Stomach (tissue), 4 donors: ENCODE data around the gene RSRC1.

Experiments used
- POLR2A ChIP-seq, 4 donors: fragments of 450-650 bp; IDR thresholded peaks; one replicate each; pipeline ENCODE4 v1.6.1; 2016; ENCODE audit warnings: antibody characterized with exemption in 4 of 4, control low read depth in 2 of 4, mild to moderate bottlenecking in 1 of 4, moderate library complexity in 1 of 4
- TF ChIP-seq, protein P1 (sequence below), 7 experiments: fragments of 450-650 bp in 4 of 7; fragments of 200-600 bp in 3 of 7; sonication (generic) in 3 of 7; IDR thresholded peaks; one replicate each; pipeline ENCODE4 v1.5.1; 2016 to 2019; ENCODE audit warnings: antibody characterized with exemption in 7 of 7, control low read depth in 2 of 7, mild to moderate bottlenecking in 1 of 7

DNA sequence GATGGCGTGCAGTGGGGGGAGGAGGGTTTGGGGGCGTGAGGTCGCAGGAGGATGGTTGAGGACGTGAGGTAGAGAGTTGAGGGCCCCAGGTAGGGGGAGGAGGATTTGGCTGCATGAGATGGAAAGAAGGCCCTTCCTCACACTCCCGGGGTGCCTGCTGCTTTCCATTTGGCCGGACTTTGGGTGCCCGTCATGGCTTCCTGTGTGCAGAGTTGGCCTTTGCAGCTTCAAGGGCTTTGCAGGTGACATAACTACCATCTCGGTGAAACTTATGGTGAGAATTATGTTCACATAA is 462.8 kb downstream of the RSRC1 start:
- TF ChIP-seq POLR2A (IDR thresholded peaks at IDR 0.05): no peak
- TF ChIP-seq, protein P1, sequence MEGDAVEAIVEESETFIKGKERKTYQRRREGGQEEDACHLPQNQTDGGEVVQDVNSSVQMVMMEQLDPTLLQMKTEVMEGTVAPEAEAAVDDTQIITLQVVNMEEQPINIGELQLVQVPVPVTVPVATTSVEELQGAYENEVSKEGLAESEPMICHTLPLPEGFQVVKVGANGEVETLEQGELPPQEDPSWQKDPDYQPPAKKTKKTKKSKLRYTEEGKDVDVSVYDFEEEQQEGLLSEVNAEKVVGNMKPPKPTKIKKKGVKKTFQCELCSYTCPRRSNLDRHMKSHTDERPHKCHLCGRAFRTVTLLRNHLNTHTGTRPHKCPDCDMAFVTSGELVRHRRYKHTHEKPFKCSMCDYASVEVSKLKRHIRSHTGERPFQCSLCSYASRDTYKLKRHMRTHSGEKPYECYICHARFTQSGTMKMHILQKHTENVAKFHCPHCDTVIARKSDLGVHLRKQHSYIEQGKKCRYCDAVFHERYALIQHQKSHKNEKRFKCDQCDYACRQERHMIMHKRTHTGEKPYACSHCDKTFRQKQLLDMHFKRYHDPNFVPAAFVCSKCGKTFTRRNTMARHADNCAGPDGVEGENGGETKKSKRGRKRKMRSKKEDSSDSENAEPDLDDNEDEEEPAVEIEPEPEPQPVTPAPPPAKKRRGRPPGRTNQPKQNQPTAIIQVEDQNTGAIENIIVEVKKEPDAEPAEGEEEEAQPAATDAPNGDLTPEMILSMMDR (IDR thresholded peaks at IDR 0.05): no peak
